ENCODE results near the gene BCAN. TPM values are rescaled to one million over a fixed set of nuclear protein-coding genes. Genes with fewer than 3 reads are reported as not detected.

The BCAN gene
- total RNA-seq, 1 experiment from 2014 or later, result 3.6 TPM

DNA sequence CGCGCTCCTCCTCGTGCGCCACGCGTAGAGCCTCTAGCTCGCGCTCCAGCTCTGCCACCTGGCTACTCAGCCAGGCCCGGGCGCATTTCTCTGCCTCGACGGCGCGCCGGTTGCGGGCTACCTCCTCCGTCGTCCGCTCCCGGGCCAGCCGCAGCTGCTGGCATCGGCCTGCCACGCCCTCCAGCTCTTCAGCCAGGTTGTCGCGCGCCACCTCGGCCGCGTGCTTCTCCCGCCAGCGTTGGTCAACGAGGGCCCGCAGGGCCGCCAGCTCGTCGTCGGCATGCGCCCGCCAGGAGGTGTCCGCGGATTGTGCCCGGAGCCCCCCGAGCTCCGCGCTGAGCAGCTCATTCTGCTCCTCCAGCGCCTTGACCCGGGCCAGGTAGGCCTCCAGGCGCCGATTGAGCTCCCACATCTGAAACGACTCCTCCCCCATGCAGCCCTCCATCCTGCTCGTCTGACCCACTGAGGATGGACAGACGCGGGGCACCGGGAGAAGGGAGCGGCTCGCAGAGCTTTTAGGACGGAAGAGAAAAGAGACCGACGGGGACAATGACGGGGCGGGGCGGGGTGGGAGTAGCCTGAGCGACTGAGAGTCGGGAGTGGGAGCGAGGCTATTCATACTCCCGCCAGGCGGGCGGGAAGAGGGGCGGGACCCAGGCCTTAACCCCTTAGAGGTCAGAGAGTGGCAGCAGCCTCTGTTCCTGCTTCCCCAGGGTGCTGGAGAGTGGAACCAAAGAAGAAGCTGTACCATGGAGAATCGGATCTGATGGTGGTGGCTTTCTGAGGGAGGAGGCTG is 35.1 kb downstream of the BCAN start, which contains the start of gene NES (continued):
- TF ChIP-seq SP1 (CRISPR knock-in tag; conservative IDR thresholded peaks at IDR 0.05) (peak; percentile 91), CREB1 (CRISPR knock-in tag; IDR thresholded peaks at IDR 0.05) (no peak; the same call in 1 of the 2 replicates), SOX15 (CRISPR knock-in tag; IDR thresholded peaks at IDR 0.05) (no peak), IRF2 (CRISPR knock-in tag; IDR thresholded peaks at IDR 0.05; ENCODE audit: borderline replicate concordance, low read depth) (no peak; the same call in 1 of the 2 replicates), PRRX2 (CRISPR knock-in tag; IDR thresholded peaks at IDR 0.05) (0 out of 2 replicates have a peak, but pooled peaks have one; percentile 6), FOXJ3 (CRISPR knock-in tag; IDR thresholded peaks at IDR 0.05; ENCODE audit: borderline replicate concordance) (no peak), ZNF232 (CRISPR knock-in tag; IDR thresholded peaks at IDR 0.05) (no peak), RELA (CRISPR knock-in tag; IDR thresholded peaks at IDR 0.05; ENCODE audit: borderline replicate concordance) (peak; percentile 83; the same call in 1 of the 2 replicates), ELF4 (CRISPR knock-in tag; IDR thresholded peaks at IDR 0.05; ENCODE audit: low read depth) (no peak; the same call in 1 of the 2 replicates), ZNF671 (CRISPR knock-in tag; IDR thresholded peaks at IDR 0.05) (no peak), ZNF121 (CRISPR knock-in tag; IDR thresholded peaks at IDR 0.05) (no peak), ZNF396 (CRISPR knock-in tag; IDR thresholded peaks at IDR 0.05; ENCODE audit: borderline replicate concordance) (no peak), TEAD4 (CRISPR knock-in tag; IDR thresholded peaks at IDR 0.05) (peak; percentile 77; the same call in 1 of the 2 replicates), OVOL2 (CRISPR knock-in tag; IDR thresholded peaks at IDR 0.05; ENCODE audit: borderline replicate concordance) (no peak)
- TF ChIP-seq, protein P1, sequence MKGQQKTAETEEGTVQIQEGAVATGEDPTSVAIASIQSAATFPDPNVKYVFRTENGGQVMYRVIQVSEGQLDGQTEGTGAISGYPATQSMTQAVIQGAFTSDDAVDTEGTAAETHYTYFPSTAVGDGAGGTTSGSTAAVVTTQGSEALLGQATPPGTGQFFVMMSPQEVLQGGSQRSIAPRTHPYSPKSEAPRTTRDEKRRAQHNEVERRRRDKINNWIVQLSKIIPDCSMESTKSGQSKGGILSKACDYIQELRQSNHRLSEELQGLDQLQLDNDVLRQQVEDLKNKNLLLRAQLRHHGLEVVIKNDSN (CRISPR knock-in tag; IDR thresholded peaks at IDR 0.05), result peak; percentile 58; the same call in 1 of the 2 replicates
- TF ChIP-seq, protein P2, sequence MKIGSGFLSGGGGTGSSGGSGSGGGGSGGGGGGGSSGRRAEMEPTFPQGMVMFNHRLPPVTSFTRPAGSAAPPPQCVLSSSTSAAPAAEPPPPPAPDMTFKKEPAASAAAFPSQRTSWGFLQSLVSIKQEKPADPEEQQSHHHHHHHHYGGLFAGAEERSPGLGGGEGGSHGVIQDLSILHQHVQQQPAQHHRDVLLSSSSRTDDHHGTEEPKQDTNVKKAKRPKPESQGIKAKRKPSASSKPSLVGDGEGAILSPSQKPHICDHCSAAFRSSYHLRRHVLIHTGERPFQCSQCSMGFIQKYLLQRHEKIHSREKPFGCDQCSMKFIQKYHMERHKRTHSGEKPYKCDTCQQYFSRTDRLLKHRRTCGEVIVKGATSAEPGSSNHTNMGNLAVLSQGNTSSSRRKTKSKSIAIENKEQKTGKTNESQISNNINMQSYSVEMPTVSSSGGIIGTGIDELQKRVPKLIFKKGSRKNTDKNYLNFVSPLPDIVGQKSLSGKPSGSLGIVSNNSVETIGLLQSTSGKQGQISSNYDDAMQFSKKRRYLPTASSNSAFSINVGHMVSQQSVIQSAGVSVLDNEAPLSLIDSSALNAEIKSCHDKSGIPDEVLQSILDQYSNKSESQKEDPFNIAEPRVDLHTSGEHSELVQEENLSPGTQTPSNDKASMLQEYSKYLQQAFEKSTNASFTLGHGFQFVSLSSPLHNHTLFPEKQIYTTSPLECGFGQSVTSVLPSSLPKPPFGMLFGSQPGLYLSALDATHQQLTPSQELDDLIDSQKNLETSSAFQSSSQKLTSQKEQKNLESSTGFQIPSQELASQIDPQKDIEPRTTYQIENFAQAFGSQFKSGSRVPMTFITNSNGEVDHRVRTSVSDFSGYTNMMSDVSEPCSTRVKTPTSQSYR (CRISPR knock-in tag; IDR thresholded peaks at IDR 0.05), result peak; percentile 89
- TF ChIP-seq, protein P3, sequence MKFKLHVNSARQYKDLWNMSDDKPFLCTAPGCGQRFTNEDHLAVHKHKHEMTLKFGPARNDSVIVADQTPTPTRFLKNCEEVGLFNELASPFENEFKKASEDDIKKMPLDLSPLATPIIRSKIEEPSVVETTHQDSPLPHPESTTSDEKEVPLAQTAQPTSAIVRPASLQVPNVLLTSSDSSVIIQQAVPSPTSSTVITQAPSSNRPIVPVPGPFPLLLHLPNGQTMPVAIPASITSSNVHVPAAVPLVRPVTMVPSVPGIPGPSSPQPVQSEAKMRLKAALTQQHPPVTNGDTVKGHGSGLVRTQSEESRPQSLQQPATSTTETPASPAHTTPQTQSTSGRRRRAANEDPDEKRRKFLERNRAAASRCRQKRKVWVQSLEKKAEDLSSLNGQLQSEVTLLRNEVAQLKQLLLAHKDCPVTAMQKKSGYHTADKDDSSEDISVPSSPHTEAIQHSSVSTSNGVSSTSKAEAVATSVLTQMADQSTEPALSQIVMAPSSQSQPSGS (CRISPR knock-in tag; IDR thresholded peaks at IDR 0.05; ENCODE audit: borderline replicate concordance, low read depth), result no peak; the same call in 1 of the 2 replicates
- TF ChIP-seq, protein P4, sequence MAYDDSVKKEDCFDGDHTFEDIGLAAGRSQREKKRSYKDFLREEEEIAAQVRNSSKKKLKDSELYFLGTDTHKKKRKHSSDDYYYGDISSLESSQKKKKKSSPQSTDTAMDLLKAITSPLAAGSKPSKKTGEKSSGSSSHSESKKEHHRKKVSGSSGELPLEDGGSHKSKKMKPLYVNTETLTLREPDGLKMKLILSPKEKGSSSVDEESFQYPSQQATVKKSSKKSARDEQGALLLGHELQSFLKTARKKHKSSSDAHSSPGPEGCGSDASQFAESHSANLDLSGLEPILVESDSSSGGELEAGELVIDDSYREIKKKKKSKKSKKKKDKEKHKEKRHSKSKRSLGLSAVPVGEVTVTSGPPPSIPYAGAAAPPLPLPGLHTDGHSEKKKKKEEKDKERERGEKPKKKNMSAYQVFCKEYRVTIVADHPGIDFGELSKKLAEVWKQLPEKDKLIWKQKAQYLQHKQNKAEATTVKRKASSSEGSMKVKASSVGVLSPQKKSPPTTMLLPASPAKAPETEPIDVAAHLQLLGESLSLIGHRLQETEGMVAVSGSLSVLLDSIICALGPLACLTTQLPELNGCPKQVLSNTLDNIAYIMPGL (CRISPR knock-in tag; IDR thresholded peaks at IDR 0.05), result 0 out of 2 replicates have a peak, but pooled peaks have one; percentile 57
- TF ChIP-seq, protein P5, sequence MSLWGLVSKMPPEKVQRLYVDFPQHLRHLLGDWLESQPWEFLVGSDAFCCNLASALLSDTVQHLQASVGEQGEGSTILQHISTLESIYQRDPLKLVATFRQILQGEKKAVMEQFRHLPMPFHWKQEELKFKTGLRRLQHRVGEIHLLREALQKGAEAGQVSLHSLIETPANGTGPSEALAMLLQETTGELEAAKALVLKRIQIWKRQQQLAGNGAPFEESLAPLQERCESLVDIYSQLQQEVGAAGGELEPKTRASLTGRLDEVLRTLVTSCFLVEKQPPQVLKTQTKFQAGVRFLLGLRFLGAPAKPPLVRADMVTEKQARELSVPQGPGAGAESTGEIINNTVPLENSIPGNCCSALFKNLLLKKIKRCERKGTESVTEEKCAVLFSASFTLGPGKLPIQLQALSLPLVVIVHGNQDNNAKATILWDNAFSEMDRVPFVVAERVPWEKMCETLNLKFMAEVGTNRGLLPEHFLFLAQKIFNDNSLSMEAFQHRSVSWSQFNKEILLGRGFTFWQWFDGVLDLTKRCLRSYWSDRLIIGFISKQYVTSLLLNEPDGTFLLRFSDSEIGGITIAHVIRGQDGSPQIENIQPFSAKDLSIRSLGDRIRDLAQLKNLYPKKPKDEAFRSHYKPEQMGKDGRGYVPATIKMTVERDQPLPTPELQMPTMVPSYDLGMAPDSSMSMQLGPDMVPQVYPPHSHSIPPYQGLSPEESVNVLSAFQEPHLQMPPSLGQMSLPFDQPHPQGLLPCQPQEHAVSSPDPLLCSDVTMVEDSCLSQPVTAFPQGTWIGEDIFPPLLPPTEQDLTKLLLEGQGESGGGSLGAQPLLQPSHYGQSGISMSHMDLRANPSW (CRISPR knock-in tag; conservative IDR thresholded peaks at IDR 0.05; ENCODE audit: low read depth), result no peak
- TF ChIP-seq, protein P6, sequence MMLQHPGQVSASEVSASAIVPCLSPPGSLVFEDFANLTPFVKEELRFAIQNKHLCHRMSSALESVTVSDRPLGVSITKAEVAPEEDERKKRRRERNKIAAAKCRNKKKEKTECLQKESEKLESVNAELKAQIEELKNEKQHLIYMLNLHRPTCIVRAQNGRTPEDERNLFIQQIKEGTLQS (CRISPR knock-in tag; conservative IDR thresholded peaks at IDR 0.05), result peak; percentile 73
- TF ChIP-seq, protein P7, sequence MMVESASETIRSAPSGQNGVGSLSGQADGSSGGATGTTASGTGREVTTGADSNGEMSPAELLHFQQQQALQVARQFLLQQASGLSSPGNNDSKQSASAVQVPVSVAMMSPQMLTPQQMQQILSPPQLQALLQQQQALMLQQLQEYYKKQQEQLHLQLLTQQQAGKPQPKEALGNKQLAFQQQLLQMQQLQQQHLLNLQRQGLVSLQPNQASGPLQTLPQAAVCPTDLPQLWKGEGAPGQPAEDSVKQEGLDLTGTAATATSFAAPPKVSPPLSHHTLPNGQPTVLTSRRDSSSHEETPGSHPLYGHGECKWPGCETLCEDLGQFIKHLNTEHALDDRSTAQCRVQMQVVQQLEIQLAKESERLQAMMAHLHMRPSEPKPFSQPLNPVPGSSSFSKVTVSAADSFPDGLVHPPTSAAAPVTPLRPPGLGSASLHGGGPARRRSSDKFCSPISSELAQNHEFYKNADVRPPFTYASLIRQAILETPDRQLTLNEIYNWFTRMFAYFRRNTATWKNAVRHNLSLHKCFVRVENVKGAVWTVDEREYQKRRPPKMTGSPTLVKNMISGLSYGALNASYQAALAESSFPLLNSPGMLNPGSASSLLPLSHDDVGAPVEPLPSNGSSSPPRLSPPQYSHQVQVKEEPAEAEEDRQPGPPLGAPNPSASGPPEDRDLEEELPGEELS (CRISPR knock-in tag; IDR thresholded peaks at IDR 0.05), result peak; percentile 49; the same call in 1 of the 2 replicates
- TF ChIP-seq, protein P8, sequence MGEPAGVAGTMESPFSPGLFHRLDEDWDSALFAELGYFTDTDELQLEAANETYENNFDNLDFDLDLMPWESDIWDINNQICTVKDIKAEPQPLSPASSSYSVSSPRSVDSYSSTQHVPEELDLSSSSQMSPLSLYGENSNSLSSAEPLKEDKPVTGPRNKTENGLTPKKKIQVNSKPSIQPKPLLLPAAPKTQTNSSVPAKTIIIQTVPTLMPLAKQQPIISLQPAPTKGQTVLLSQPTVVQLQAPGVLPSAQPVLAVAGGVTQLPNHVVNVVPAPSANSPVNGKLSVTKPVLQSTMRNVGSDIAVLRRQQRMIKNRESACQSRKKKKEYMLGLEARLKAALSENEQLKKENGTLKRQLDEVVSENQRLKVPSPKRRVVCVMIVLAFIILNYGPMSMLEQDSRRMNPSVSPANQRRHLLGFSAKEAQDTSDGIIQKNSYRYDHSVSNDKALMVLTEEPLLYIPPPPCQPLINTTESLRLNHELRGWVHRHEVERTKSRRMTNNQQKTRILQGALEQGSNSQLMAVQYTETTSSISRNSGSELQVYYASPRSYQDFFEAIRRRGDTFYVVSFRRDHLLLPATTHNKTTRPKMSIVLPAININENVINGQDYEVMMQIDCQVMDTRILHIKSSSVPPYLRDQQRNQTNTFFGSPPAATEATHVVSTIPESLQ (CRISPR knock-in tag; IDR thresholded peaks at IDR 0.05), result no peak
